HEK293 (cell line): ENCODE measurements around the gene COL6A5.

Source experiments
- CTCF ChIA-PET: fragments of 350-600 bp; formaldehyde crosslinking; extraction: SDS; loops from one replicate; lab custom pipeline; 2021; ENCODE audit warnings: antibody characterized with exemption; lab: Yijun Ruan, JAX
- POLR2A ChIA-PET: fragments of 300-600 bp; formaldehyde crosslinking; extraction: SDS; loops from one replicate; lab custom pipeline; 2020; ENCODE audit warnings: antibody characterized with exemption, inconsistent platforms; lab: Yijun Ruan, JAX
- H3K27ac ChIP-seq: fragments of 200-500 bp; sonication (Bioruptor generic); 2 replicates; pipeline ENCODE4 v1.5.1; 2014; ENCODE audit warnings: low read depth, low read length, control low read depth, inconsistent platforms; ENCODE audit errors: extremely low read depth
- H3K36me3 ChIP-seq, 2 experiments: fragments of 200-500 bp in 1 of 2; sonication (Bioruptor generic) in 1 of 2; 1 replicate in 1 of 2; 2 replicates in 1 of 2; pipeline ENCODE4 v1.5.1; 2014 to 2017; ENCODE audit warnings: inconsistent platforms in 2 of 2, low read length in 2 of 2; ENCODE audit not compliant: control insufficient read depth in 2 of 2, insufficient read depth in 1 of 2
- H3K4me1 ChIP-seq: fragments of 200-500 bp; sonication (Bioruptor generic); 2 replicates; pipeline ENCODE4 v1.5.1; 2014; ENCODE audit warnings: mild to moderate bottlenecking, low read length, inconsistent platforms; ENCODE audit not compliant: control insufficient read depth, insufficient read depth
- H3K4me3 ChIP-seq: 2 replicates; pipeline ENCODE4 v1.5.1; 2011; ENCODE audit warnings: low read depth, mild to moderate bottlenecking, control low read depth, low read length, moderate library complexity
- H3K9me3 ChIP-seq: fragments of 200-500 bp; sonication (Bioruptor generic); 2 replicates; pipeline ENCODE4 v1.5.1; 2014; ENCODE audit warnings: low read depth, low read length, inconsistent platforms; ENCODE audit not compliant: control insufficient read depth, insufficient read depth
- BCL11B ChIP-seq: fragments of 450-650 bp; formaldehyde crosslinking; IDR thresholded peaks from 2 replicates; pipeline ENCODE4 v1.5.1; 2016; ENCODE audit warnings: low read depth, missing biosample characterization, missing genetic modification characterization
- CTCF ChIP-seq: fragments of 450-650 bp; formaldehyde crosslinking; IDR thresholded peaks from 2 replicates; pipeline ENCODE4 v1.5.1; 2016; ENCODE audit warnings: missing biosample characterization, missing genetic modification characterization
- HOXD13 ChIP-seq: sonication (generic); formaldehyde crosslinking; IDR thresholded peaks from 2 replicates; pipeline ENCODE4 v1.8.0; 2022; ENCODE audit warnings: missing genetic modification reagents, borderline replicate concordance
- KLF8 ChIP-seq: fragments of 450-650 bp; formaldehyde crosslinking; IDR thresholded peaks from 2 replicates; pipeline ENCODE4 v1.5.1; 2016; ENCODE audit warnings: missing biosample characterization, missing genetic modification characterization
- SP2 ChIP-seq: fragments of 450-650 bp; formaldehyde crosslinking; IDR thresholded peaks from 2 replicates; pipeline ENCODE4 v1.5.1; 2016; ENCODE audit warnings: missing biosample characterization, missing genetic modification characterization
- TRIM28 ChIP-seq: IDR thresholded peaks from 2 replicates; pipeline ENCODE4 v1.6.1; 2011; ENCODE audit warnings: low read length, control low read depth, borderline replicate concordance
- ZBTB17 ChIP-seq: fragments of 450-650 bp; formaldehyde crosslinking; IDR thresholded peaks from 2 replicates; pipeline ENCODE4 v1.5.1; 2016; ENCODE audit warnings: missing biosample characterization, missing genetic modification characterization
- ZIC2 ChIP-seq: fragments of 450-650 bp; formaldehyde crosslinking; IDR thresholded peaks from 2 replicates; pipeline ENCODE4 v1.5.1; 2016; ENCODE audit warnings: missing biosample characterization, missing genetic modification characterization
- ZNF148 ChIP-seq: fragments of 450-650 bp; formaldehyde crosslinking; IDR thresholded peaks from 2 replicates; pipeline ENCODE4 v1.5.0; 2017; ENCODE audit warnings: missing biosample characterization, missing genetic modification characterization, borderline replicate concordance
- ZNF175 ChIP-seq: fragments of 450-650 bp; formaldehyde crosslinking; IDR thresholded peaks from 2 replicates; pipeline ENCODE4 v1.5.1; 2016; ENCODE audit warnings: missing biosample characterization, missing genetic modification characterization
- ZNF26 ChIP-seq: fragments of 450-650 bp; formaldehyde crosslinking; IDR thresholded peaks from 2 replicates; pipeline ENCODE4 v1.5.1; 2016; ENCODE audit warnings: missing biosample characterization, missing genetic modification characterization
- ZNF292 ChIP-seq: fragments of 450-650 bp; formaldehyde crosslinking; IDR thresholded peaks from 2 replicates; pipeline ENCODE4 v1.5.1; 2016; ENCODE audit warnings: low read depth, missing biosample characterization, missing genetic modification characterization, borderline replicate concordance
- ZNF311 ChIP-seq: fragments of 450-650 bp; formaldehyde crosslinking; IDR thresholded peaks from 2 replicates; pipeline ENCODE4 v1.5.1; 2017; ENCODE audit warnings: missing biosample characterization, missing genetic modification characterization, borderline replicate concordance
- ZNF423 ChIP-seq: fragments of 450-650 bp; formaldehyde crosslinking; IDR thresholded peaks from 2 replicates; pipeline ENCODE4 v1.5.1; 2016; ENCODE audit warnings: missing biosample characterization, missing genetic modification characterization
- ZNF48 ChIP-seq: fragments of 450-650 bp; formaldehyde crosslinking; IDR thresholded peaks from 2 replicates; pipeline ENCODE4 v1.5.1; 2016; ENCODE audit warnings: missing biosample characterization, missing genetic modification characterization
- ZNF518A ChIP-seq: fragments of 450-650 bp; formaldehyde crosslinking; conservative IDR thresholded peaks from 2 replicates; pipeline ENCODE4 v1.5.1; 2016; ENCODE audit warnings: low read depth, missing biosample characterization, missing genetic modification characterization
- ZNF530 ChIP-seq: fragments of 450-650 bp; formaldehyde crosslinking; IDR thresholded peaks from 2 replicates; pipeline ENCODE4 v1.5.1; 2016; ENCODE audit warnings: low read depth, missing biosample characterization, missing genetic modification characterization
- ZNF560 ChIP-seq: fragments of 450-650 bp; formaldehyde crosslinking; IDR thresholded peaks from 2 replicates; pipeline ENCODE4 v1.5.1; 2017; ENCODE audit warnings: missing biosample characterization, missing genetic modification characterization, borderline replicate concordance
- ZNF600 ChIP-seq: fragments of 450-650 bp; formaldehyde crosslinking; IDR thresholded peaks from 2 replicates; pipeline ENCODE4 v1.5.1; 2016; ENCODE audit warnings: missing biosample characterization, missing genetic modification characterization
- ZNF658 ChIP-seq: fragments of 450-650 bp; formaldehyde crosslinking; IDR thresholded peaks from 2 replicates; pipeline ENCODE4; 2016; ENCODE audit warnings: missing biosample characterization, missing genetic modification characterization
- ZNF785 ChIP-seq: fragments of 450-650 bp; formaldehyde crosslinking; IDR thresholded peaks from 2 replicates; pipeline ENCODE4 v1.5.1; 2016; ENCODE audit warnings: missing biosample characterization, missing genetic modification characterization
- ZSCAN18 ChIP-seq: fragments of 450-650 bp; formaldehyde crosslinking; IDR thresholded peaks from 2 replicates; pipeline ENCODE4 v1.5.1; 2016; ENCODE audit warnings: missing biosample characterization, missing genetic modification characterization

COL6A5 gene

DNA sequence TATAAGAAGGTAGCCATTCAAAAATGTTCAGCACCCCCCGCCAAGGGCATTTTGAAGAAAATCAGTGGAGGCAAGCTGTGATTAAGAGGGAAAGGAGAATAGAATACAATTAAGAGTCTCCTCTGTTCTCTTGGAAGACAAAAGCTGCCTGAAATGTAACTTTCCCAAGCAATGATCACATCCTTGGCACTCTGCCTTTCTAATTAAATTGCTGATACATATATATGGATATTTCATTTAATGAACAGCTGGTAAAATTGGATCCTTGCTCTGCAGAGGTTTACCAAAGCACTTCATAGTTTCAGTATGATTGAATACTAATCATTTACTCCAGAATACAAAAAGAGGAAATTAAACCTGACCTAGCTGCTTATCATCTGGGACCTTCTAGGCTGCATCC, 182.0 kb downstream of the COL6A5 start:
- no peak overlapping the region for H3K27ac ChIP-seq
- H3K9me3 ChIP-seq: no peaks in the 10 kb centered on the region
- H3K36me3 ChIP-seq: no peaks in the 10 kb centered on the region
- TF ChIP-seq ZNF292 (tag by site-specific recombination): no peak
- TF ChIP-seq ZBTB17 (tag by site-specific recombination): no peak
- no peak for TF ChIP-seq ZNF785 (tag by site-specific recombination)
- TF ChIP-seq ZNF148 (tag by site-specific recombination): no peak
- no peak for TF ChIP-seq ZNF423
- TF ChIP-seq BCL11B (tag by site-specific recombination): no peak
- TF ChIP-seq SP2: no peak
- no peak for TF ChIP-seq CTCF (tag by site-specific recombination)
- TF ChIP-seq ZNF560 (tag by site-specific recombination): no peak
- no peak for TF ChIP-seq ZNF530 (tag by site-specific recombination)
- no peak for TF ChIP-seq ZIC2 (tag by site-specific recombination)
- no peaks in the 10 kb centered on the region for H3K4me1 ChIP-seq
- no peak overlapping the region for H3K4me3 ChIP-seq
- POLR2A ChIA-PET: no interaction called here
- CTCF ChIA-PET: interaction anchor here (0.7 to 1.4 kb wide), 3 partner anchors 8 to 251 kb away, joined by 3 to 6 read pairs (median 4); no protein-coding TSS in a partner anchor

GRCh38 chr3:130528120-130528519, 182.6 kb downstream of the COL6A5 start:
- TF ChIP-seq ZNF518A: no peak
- TF ChIP-seq ZSCAN18 (tag by site-specific recombination): no peak
- no peak for TF ChIP-seq ZNF48 (tag by site-specific recombination)
- no peak for TF ChIP-seq TRIM28
- no peak for TF ChIP-seq ZNF600
- no peak for TF ChIP-seq ZNF658 (tag by site-specific recombination)
- TF ChIP-seq HOXD13 (CRISPR knock-in tag): no peak
- no peak for TF ChIP-seq ZNF175 (tag by site-specific recombination)
- no peak for TF ChIP-seq ZNF26
- TF ChIP-seq ZNF785 (tag by site-specific recombination): no peak
- TF ChIP-seq KLF8 (tag by site-specific recombination): no peak
- TF ChIP-seq ZNF311 (tag by site-specific recombination): no peak
- ChIA-PET CTCF (interaction anchor here (1.4 kb wide), 2 partner anchors 10 to 252 kb away, joined by 3 to 6 read pairs; no protein-coding TSS in a partner anchor), POLR2A (no interaction called here)
- no peaks in the 10 kb centered on the region for H3K9me3 ChIP-seq
- H3K4me1 ChIP-seq: no peaks in the 10 kb centered on the region
- no peak overlapping the region for H3K4me3 ChIP-seq
- H3K36me3 ChIP-seq: no peaks in the 10 kb centered on the region
- no peak overlapping the region for H3K27ac ChIP-seq
